ENCODE results near the gene PDSS2.

PDSS2 gene

GRCh38 chr6:107259951-107260350 lies 199.4 kb downstream of the PDSS2 start:
- no peak for DNase-seq

GRCh38 chr6:107248147-107248546 lies 211.2 kb downstream of the PDSS2 start:
- DNase-seq: no peak

DNA sequence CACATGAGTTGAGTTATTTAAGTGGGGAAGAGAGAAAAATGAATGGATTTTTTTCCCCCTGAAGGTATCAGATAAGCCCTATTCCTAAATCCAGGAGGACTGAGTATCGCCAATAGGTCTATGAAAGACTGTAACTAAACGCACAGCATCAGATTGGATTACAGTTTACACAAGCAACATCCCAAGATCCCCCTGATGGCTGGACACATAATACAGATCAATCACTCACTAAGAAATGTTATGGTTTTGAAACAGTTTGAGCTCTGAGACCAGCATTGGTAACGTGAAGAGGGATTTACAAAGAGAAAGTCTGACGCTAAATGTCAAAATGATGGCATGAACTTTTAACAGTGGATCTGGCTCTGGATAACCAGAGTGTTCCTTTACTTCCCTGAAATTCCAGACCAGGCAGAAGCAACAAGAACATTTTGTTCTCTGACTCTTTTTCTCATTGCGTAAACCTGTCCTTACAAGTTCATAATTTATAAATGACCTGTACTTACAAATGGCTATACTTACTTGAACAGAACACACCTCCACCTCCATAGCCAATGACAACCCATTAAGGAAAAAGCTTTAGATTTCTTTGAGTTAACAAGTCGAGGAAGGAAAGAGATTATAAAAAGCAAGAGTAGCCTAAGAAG lies 212.3 kb downstream of the PDSS2 start:
- DNase-seq: no peak

- DNase-seq: no peak
Observed at GRCh38 chr6:107246249-107246971, 213.0 kb downstream of the PDSS2 start.

- no peak for DNase-seq
Observed at GRCh38 chr6:107244742-107245480, 214.5 kb downstream of the PDSS2 start.

DNA sequence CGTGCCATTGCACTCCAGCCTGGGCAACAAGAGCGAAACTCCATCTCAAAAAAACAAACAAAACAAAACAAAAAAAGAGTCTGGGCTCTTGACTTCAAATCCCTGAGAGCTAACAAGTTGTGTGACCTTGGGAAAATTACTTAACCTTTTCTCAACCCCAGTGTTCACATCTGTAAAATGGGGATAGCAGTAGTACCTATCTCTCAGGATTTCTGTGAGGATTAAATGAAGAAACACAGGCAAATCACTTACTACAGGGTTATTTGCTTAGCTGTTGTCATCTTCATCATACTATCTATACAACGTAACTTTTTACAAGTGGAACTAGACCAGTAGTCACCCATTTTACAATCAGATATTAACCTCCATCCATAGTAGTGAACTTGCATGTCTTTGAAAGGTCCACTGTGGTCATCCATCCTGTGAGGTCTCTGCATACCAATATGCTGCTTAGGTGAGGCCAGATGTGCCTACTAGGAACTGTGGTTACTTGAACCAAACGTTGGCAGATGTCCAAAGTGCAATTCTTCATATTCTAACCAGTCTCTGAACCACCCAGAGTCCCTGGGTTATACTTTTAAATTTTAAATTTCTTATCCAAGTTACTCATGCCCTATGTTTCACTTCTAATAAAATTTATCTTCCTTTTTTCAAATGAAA lies 215.2 kb downstream of the PDSS2 start:
- DNase-seq: peak; percentile 14

GRCh38 chr6:107243471-107243870 lies 215.9 kb downstream of the PDSS2 start:
- DNase-seq: no peak

GRCh38 chr6:107237992-107238660 lies 221.2 kb downstream of the PDSS2 start:
- no peak for DNase-seq

- no peak for DNase-seq
Observed at GRCh38 chr6:107235511-107235910, 223.9 kb downstream of the PDSS2 start.

- no peak for DNase-seq
Observed at GRCh38 chr6:107235007-107235406, 224.4 kb downstream of the PDSS2 start.

DNA sequence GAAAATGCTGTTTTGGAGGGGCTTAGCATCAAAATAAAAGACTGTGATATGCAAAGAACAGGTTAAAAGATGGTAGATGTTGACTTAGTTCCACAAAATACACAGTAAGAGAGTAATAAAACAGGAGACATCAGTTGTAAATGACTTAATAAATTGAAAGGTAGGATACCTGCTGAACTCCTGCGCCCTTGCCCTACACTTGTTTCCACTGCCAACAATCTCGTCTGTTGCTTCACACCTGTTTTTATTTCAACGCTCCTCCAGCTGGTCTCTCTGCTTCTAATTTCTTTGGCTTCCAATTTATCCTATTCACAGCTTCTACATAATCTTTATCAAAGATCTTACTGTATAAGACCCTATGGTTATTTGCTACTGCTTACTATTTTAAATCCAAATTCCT lies 228.1 kb downstream of the PDSS2 start:
- DNase-seq: no peak

DNA sequence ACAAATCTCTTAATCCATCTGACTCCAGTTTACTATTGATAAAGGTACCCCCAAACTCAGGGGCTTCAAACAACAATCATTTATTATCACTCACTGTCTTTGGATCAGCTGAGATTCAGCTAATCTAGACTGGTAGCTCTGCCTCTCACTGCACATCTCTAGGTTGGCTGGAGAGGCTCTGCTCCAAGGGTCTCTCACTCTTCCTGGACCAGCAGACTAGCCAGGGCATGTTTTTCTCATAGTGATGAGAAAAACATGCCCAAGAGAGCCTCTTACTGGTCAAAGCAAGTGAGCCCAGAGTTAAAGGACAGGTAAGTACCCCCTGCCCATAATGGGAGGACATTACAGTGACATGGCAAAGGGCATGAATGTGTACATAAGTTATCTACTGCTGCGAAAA lies 228.9 kb downstream of the PDSS2 start:
- no peak for DNase-seq

- no peak for DNase-seq
Observed at GRCh38 chr6:107230024-107230423, 229.3 kb downstream of the PDSS2 start.

GRCh38 chr6:107228754-107229153 lies 230.6 kb downstream of the PDSS2 start:
- no peak for DNase-seq

GRCh38 chr6:107221519-107221918 lies 237.8 kb downstream of the PDSS2 start:
- no peak for DNase-seq

- DNase-seq: no peak
Observed at GRCh38 chr6:107219851-107220250, 239.5 kb downstream of the PDSS2 start.

GRCh38 chr6:107218142-107218541 lies 241.2 kb downstream of the PDSS2 start:
- DNase-seq: no peak

GRCh38 chr6:107217248-107217647 lies 242.1 kb downstream of the PDSS2 start:
- peak; percentile 48 for DNase-seq

DNA sequence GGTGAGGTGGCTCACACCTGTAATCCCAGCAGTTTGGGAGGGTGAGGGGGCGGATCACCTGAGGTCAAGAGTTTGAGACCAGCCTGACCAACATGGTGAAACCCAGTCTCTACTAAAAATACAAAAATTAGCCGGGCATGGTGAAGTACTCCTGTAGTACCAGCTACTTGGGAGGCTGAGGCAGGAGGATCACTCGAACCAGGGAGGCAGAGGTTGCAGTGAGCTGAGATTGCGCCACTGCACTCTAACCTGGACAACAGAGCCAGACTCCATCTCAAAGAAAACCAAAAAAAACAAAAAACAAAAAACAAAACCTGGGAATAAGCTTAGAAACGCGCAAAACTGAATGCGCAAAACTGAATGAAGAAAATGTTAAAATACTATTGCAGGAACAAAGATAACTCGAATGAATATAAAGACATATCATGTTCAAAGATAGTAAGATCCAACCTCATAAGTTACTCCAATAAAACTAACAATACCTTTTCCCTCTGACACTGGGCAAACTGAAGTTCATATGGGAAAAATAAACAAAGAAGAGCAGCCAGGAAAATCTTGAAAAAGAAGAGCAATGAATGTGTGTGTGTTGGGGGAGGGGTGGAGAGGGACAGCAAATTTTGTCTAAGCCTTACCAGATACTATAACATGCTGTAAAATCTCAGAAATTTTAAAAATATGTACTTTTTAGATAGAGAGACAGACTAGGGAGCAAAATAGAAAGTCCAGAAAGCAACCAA lies 243.0 kb downstream of the PDSS2 start:
- DNase-seq: no peak

GRCh38 chr6:107215334-107215733 lies 244.0 kb downstream of the PDSS2 start:
- no peak for DNase-seq

DNA sequence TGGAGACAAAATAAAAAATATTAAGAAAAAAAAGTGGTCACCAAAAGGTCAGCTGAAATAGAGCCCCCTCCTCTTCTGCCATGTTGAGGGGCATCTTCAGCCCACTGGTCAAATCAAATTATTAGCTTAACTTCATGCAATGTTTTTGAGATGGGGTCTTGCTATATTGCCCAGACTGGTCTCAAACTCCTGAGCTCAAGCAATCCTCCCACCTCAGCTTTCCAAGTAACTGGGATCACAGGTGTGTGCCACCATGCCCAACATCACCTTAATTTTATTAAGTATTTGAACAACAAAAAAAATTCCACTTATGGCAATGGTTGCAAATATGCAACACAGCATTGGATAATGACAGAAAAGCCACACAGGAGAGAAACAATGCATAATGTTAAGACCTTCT lies 244.7 kb downstream of the PDSS2 start:
- DNase-seq: no peak
